ENCODE data around the gene FRAS1.
"Not testable (repeated sequence)": the region's sequence is repeated elsewhere in the genome, so short reads cannot be mapped to it uniquely, and the experiment has no call there.

The FRAS1 gene

GRCh38 chr4:78267790-78268189, 210.7 kb downstream of the FRAS1 start:
- TF ChIP-seq, protein P1, sequence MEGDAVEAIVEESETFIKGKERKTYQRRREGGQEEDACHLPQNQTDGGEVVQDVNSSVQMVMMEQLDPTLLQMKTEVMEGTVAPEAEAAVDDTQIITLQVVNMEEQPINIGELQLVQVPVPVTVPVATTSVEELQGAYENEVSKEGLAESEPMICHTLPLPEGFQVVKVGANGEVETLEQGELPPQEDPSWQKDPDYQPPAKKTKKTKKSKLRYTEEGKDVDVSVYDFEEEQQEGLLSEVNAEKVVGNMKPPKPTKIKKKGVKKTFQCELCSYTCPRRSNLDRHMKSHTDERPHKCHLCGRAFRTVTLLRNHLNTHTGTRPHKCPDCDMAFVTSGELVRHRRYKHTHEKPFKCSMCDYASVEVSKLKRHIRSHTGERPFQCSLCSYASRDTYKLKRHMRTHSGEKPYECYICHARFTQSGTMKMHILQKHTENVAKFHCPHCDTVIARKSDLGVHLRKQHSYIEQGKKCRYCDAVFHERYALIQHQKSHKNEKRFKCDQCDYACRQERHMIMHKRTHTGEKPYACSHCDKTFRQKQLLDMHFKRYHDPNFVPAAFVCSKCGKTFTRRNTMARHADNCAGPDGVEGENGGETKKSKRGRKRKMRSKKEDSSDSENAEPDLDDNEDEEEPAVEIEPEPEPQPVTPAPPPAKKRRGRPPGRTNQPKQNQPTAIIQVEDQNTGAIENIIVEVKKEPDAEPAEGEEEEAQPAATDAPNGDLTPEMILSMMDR (IDR thresholded peaks at IDR 0.05), result no peak
- Mint-ChIP-seq H3K4me3 (no peak overlapping the region), H3K4me1 (no peaks in the 10 kb centered on the region), H3K27ac (peak overlapping the region; percentile 47), H3K36me3 (ENCODE audit: low read depth) (peaks cover 64% of the 10 kb centered on the region), H3K9me3 (peaks cover 27% of the 10 kb centered on the region), H3K27me3 (ENCODE audit: low read depth, poor library complexity) (peaks cover 5% of the 10 kb centered on the region)
- no peak for DNase-seq

GRCh38 chr4:78268597-78268996, 211.5 kb downstream of the FRAS1 start:
- no peaks in the 10 kb centered on the region for H3K4me1 Mint-ChIP-seq
- TF ChIP-seq, protein P1 (IDR thresholded peaks at IDR 0.05), result no peak
- peaks cover 72% of the 10 kb centered on the region for H3K36me3 Mint-ChIP-seq (ENCODE audit: low read depth)
- no peak overlapping the region for H3K4me3 Mint-ChIP-seq
- peaks cover 32% of the 10 kb centered on the region for H3K9me3 Mint-ChIP-seq
- no peak for DNase-seq
- H3K27me3 Mint-ChIP-seq (ENCODE audit: low read depth, poor library complexity), result peaks cover 5% of the 10 kb centered on the region
- H3K27ac Mint-ChIP-seq, result peak overlapping the region; percentile 47

DNA sequence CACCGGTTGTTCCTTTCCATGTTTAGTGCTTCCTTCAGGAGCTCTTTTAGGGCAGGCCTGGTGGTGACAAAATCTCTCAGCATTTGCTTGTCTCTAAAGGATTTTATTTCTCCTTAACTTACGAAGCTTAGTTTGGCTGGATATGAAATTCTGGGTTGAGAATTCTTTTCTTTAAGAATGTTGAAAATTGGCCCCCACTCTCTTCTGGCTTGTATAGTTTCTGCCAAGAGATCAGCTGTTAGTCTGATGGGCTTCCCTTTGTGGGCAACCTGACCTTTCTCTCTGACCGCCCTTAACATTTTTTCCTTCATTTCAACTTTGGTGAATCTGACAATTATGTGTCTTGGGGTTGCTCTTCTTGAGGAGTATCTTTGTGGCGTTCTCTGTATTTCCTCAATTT, 218.3 kb downstream of the FRAS1 start:
- Mint-ChIP-seq H3K9me3 (peaks cover 48% of the 10 kb centered on the region), H3K36me3 (ENCODE audit: low read depth) (peaks cover 90% of the 10 kb centered on the region)
- H3K4me3 Mint-ChIP-seq; H3K27ac Mint-ChIP-seq; DNase-seq; H3K4me1 Mint-ChIP-seq; H3K27me3 Mint-ChIP-seq (ENCODE audit: low read depth, poor library complexity): not testable (repeated sequence)

DNA sequence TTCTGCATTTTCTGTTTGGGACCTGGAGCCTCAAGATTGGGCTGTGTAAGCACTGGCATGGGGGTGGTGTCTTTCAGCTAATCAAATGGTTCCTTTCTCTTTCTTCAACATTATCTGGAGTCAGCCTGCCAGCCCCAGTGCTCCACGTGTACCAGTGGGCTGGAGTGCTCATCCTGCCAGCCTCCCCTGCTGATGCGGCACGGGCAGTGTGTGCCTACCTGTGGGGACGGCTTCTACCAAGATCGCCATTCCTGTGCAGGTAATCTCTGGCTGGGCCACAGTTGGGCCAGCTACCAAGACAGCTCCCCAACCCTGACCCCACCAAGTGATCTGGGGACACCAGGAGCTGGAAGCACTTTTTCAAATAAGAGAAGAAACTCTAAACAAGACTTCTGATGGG, 229.2 kb downstream of the FRAS1 start:
- H3K27ac Mint-ChIP-seq, result no peak overlapping the region
- TF ChIP-seq, protein P1 (IDR thresholded peaks at IDR 0.05), result no peak
- no peak overlapping the region for H3K4me3 Mint-ChIP-seq
- H3K36me3 Mint-ChIP-seq (ENCODE audit: low read depth), result peaks cover 41% of the 10 kb centered on the region
- no peaks in the 10 kb centered on the region for H3K27me3 Mint-ChIP-seq (ENCODE audit: low read depth, poor library complexity)
- no peaks in the 10 kb centered on the region for H3K9me3 Mint-ChIP-seq
- H3K4me1 Mint-ChIP-seq, result no peaks in the 10 kb centered on the region
- no peak for DNase-seq

DNA sequence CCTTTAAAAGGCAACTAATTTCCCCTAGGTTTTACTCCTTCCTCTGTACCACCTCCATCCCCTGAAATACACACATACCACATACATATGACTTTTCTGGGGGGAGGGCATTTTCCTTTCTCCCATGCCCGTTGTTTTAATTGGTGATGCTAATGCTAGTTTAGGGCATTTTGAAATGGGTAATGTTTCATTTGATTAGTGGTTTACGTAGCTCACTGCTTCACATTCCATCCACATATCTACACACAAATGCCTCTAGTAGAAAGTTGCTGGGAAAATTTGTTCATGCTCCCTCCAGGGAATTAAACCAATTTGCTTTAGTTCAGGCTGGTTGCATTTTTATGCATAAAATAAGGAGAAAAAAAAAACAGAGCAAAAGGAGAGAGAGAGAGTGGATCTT, 231.2 kb downstream of the FRAS1 start:
- TF ChIP-seq, protein P1 (IDR thresholded peaks at IDR 0.05), result no peak
- DNase-seq, result no peak
- Mint-ChIP-seq H3K27me3 (ENCODE audit: low read depth, poor library complexity) (no peaks in the 10 kb centered on the region), H3K36me3 (ENCODE audit: low read depth) (peaks cover 44% of the 10 kb centered on the region), H3K4me1 (no peaks in the 10 kb centered on the region), H3K9me3 (no peaks in the 10 kb centered on the region), H3K4me3 (no peak overlapping the region), H3K27ac (no peak overlapping the region)

DNA sequence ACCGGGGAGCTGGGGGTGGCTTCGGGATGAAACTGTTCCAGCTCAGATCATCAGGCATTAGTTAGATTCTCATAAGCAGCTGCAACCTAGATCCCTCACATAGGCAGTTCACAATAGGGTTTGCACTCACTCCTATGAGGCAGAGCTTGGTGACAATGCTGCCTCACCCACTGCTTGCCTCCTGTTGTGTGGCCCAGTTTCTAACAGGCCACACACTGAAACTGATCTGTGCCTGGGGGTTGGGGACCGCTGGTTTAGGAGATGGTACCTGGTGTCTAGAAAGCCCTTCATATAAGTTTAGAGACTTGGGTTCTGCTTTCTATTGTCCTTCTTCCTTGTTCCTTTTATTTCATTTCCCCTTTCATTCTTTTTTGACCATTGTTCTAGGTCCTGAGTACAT, 234.2 kb downstream of the FRAS1 start:
- TF ChIP-seq, protein P1 (IDR thresholded peaks at IDR 0.05), result no peak
- Mint-ChIP-seq H3K9me3 (no peaks in the 10 kb centered on the region), H3K4me3 (no peak overlapping the region), H3K4me1 (peaks cover 6% of the 10 kb centered on the region), H3K27ac (no peak overlapping the region), H3K36me3 (ENCODE audit: low read depth) (peaks cover 27% of the 10 kb centered on the region), H3K27me3 (ENCODE audit: low read depth, poor library complexity) (no peaks in the 10 kb centered on the region)
- DNase-seq, result no peak
